Thyroid gland (tissue), 4 donors: Measurements from ENCODE around the gene INCENP. TPM values are rescaled to one million over a fixed set of nuclear protein-coding genes. Genes with fewer than 3 reads are reported as not detected.
A peak's percentile ranks its signal among the peaks of the same experiment; 100 is the strongest.

ENCODE experiments used
- DNase-seq, 2 donors: peaks; one replicate each; pipeline ENCODE4 v3.0.0-alpha.2; 2019
- H3K27ac ChIP-seq, 3 donors: fragments of 200-600 bp; sonication (generic); 1 replicate in 2 of 3; 2 replicates in 1 of 3; pipeline ENCODE4 v1.5.1; 2016 to 2019; ENCODE audit warnings: mild to moderate bottlenecking in 1 of 3, moderate library complexity in 1 of 3
- H3K27me3 ChIP-seq: fragments of 200-600 bp; sonication (generic); one replicate; pipeline ENCODE4 v1.5.1; 2019
- H3K36me3 ChIP-seq, 2 donors: fragments of 200-600 bp; sonication (generic); one replicate each; pipeline ENCODE4 v1.5.1; 2016 to 2019
- H3K4me1 ChIP-seq, 2 donors: fragments of 200-600 bp; sonication (generic); one replicate each; pipeline ENCODE4 v1.5.1; 2017 to 2019
- H3K4me3 ChIP-seq, 3 donors: fragments of 200-600 bp; sonication (generic); replicated peaks in 1 of 3; 1 replicate in 2 of 3; 2 replicates in 1 of 3; pipeline ENCODE4 v1.5.1; 2016; ENCODE audit warnings: mild to moderate bottlenecking in 1 of 3
- H3K9me3 ChIP-seq: fragments of 200-600 bp; sonication (generic); one replicate; pipeline ENCODE4 v1.5.1; 2017
- CTCF ChIP-seq, 6 experiments: fragments of 200-600 bp in 3 of 6; fragments of 450-650 bp in 3 of 6; sonication (generic) in 3 of 6; IDR thresholded peaks; one replicate each; pipeline ENCODE4 v1.5.1; 2016 to 2019; ENCODE audit warnings: antibody characterized with exemption in 6 of 6, mild to moderate bottlenecking in 2 of 6, inconsistent platforms in 1 of 6, moderate library complexity in 1 of 6
- POLR2A ChIP-seq, 2 donors: fragments of 450-650 bp; IDR thresholded peaks; one replicate each; pipeline ENCODE4 v1.6.1; 2017; ENCODE audit warnings: antibody characterized with exemption in 2 of 2, mild to moderate bottlenecking in 2 of 2, moderate library complexity in 1 of 2
- WGBS, 2 donors: methylation state at CpG; one replicate each; pipeline ENCODE4 v1.1.5; 2017; 5-methylcytosine and 5-hydroxymethylcytosine counted together
- intact Hi-C: fragments of 100-400 bp; cut with DNase I; formaldehyde crosslinking; loops from one replicate; pipeline ENCODE4 v1.15.1; 2023
- total RNA-seq, 4 donors: library from RNA; depleted of rRNA; stranded (reverse); fragments of >200 nt; gene quantifications; one replicate each; pipeline ENCODE4 v1.2.3, GENCODE V29; 2016

The INCENP gene
- total RNA-seq, 4 donors from 2014 or later = 16.9 to 99.4 (median 42.4) TPM

- H3K27me3 ChIP-seq = no peaks in the 10 kb centered on the region
- TF ChIP-seq CTCF (IDR thresholded peaks at IDR 0.05) (no peak), POLR2A (IDR thresholded peaks at IDR 0.05) (no peak)
- no peak for DNase-seq
- intact Hi-C loops = loop anchor here (5.0 kb wide), 1 partner anchor 313 kb away; the partner anchor contains the start of genes FEN1 and TMEM258
- 49 to 52% methylated on average over 5 of the region's 5 CpGs for WGBS, 2 donors
- peaks cover 4 to 14% of the 10 kb centered on the region in 2 donors for H3K4me1 ChIP-seq
- H3K27ac ChIP-seq = peak overlapping the region; percentile 23 to 62 (median 61)
- H3K36me3 ChIP-seq = no peaks in the 10 kb centered on the region
- no peaks in the 10 kb centered on the region for H3K9me3 ChIP-seq
- H3K4me3 ChIP-seq = no peak overlapping the region
Observed at GRCh38 chr11:62105667-62106191, 18.1 kb upstream of the INCENP start.

- Histone ChIP-seq H3K36me3 (no peaks in the 10 kb centered on the region), H3K4me3 (no peak overlapping the region), H3K9me3 (no peaks in the 10 kb centered on the region), H3K27ac (no peak overlapping the region), H3K4me1 (peaks cover 4 to 24% of the 10 kb centered on the region in 2 donors), H3K27me3 (no peaks in the 10 kb centered on the region)
- DNase-seq = no peak
- WGBS, 2 donors = 47 to 48% methylated on average over 14 of the region's 14 CpGs
- peak; percentile 69 to 85 (median 80) for TF ChIP-seq CTCF (IDR thresholded peaks at IDR 0.05)
- TF ChIP-seq POLR2A (IDR thresholded peaks at IDR 0.05) = no peak
- intact Hi-C loops = loop anchor here (5.0 kb wide), 1 partner anchor 316 kb away; the partner anchor contains the start of genes FEN1 and TMEM258
Observed at GRCh38 chr11:62108017-62108750, 15.6 kb upstream of the INCENP start.

- no peaks in the 10 kb centered on the region for H3K9me3 ChIP-seq
- H3K27me3 ChIP-seq = no peaks in the 10 kb centered on the region
- no peak for DNase-seq
- no peak overlapping the region for H3K4me3 ChIP-seq
- no peak overlapping the region for H3K27ac ChIP-seq
- WGBS, 2 donors = 73 to 83% methylated on average over 6 of the region's 6 CpGs
- intact Hi-C loops = loop anchor here (5.0 kb wide), 1 partner anchor 317 kb away; the partner anchor contains the start of genes FEN1 and TMEM258
- H3K4me1 ChIP-seq = peaks cover 4 to 24% of the 10 kb centered on the region in 2 donors
- TF ChIP-seq POLR2A (IDR thresholded peaks at IDR 0.05) (no peak), CTCF (IDR thresholded peaks at IDR 0.05) (no peak)
- no peaks in the 10 kb centered on the region for H3K36me3 ChIP-seq
Observed at GRCh38 chr11:62108971-62109404, 14.8 kb upstream of the INCENP start.

DNA sequence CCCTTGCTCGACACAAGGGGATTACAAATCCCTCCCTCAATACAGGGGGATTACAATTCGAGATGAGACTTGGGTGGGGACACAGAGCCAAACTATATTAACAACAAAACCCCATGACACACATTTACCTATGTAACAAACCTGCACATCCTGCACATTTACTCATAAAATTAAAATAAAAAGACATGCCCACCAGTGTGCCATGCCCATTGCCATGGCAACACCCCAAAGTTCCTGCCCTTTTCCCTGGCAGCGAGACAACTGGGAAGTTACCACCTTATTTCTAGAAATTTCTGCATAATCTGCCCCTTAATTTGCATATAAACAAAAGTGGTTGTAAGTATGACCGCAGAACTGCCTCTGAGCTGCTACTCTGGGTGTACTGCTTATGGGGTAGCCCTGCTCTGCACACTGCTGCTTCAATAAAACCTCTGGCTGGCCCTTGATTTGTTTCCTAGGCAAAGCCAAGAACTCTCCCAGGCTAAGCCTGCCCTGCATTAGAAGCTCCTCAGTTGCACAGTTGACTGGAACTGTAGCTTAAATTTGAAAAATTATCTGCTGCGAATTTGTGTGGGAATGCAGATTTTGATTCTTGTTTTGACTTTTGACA is 8.6 kb upstream of the INCENP start:
- Histone ChIP-seq H3K27me3 (no peaks in the 10 kb centered on the region), H3K4me1 (peaks cover 0 to 10% of the 10 kb centered on the region in 2 donors), H3K4me3 (no peak overlapping the region), H3K27ac (no peak overlapping the region), H3K9me3 (no peaks in the 10 kb centered on the region), H3K36me3 (no peaks in the 10 kb centered on the region)
- TF ChIP-seq POLR2A (IDR thresholded peaks at IDR 0.05) = no peak
- TF ChIP-seq CTCF (IDR thresholded peaks at IDR 0.05) = no peak
- intact Hi-C loops = no loop called here
- 70 to 73% methylated on average over 5 of the region's 5 CpGs for WGBS, 2 donors
- peak in 1 of 2 donors; percentile 32 for DNase-seq
